Adrenal gland (tissue), 5 donors: ENCODE measurements around the gene GANC.
"Not testable (repeated sequence)": the region's sequence is repeated elsewhere in the genome, so short reads cannot be mapped to it uniquely, and the experiment has no call there.

Experiments used
- POLR2A ChIP-seq, 2 donors: fragments of 450-650 bp; IDR thresholded peaks; one replicate each; pipeline ENCODE4 v1.6.1; 2017; ENCODE audit warnings: antibody characterized with exemption in 2 of 2, mild to moderate bottlenecking in 2 of 2, moderate library complexity in 1 of 2
- TF ChIP-seq, protein P1 (sequence below), 6 experiments: fragments of 450-650 bp in 4 of 6; fragments of 200-600 bp in 2 of 6; sonication (generic) in 1 of 6; IDR thresholded peaks; 1 replicate in 5 of 6; 2 replicates in 1 of 6; pipeline versions ENCODE4 v1.5.1 to v1.8.0; 2016 to 2021; ENCODE audit warnings: antibody characterized with exemption in 6 of 6, mild to moderate bottlenecking in 2 of 6, moderate library complexity in 1 of 6
- donor health status: DM: no; HTN: no; CAD: no.

DNA sequence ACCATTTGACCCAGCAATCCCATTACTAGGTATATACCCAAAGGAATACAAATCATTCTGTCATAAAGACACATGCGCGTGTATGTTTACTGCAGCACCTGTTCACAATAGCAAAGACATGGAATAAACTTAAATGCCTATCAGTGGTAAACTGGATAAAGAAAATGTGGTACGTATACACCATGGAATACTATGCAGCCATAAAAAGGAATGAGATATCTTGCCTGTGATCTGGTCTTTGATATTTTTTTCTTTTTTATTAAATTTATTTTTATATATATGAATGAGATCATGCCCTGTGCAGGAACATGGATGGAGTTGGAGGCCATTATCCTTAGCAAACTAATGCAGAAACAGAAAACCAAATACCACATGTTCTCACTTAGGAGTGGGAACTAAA, 64.1 kb downstream of the GANC start:
- TF ChIP-seq, protein P1, sequence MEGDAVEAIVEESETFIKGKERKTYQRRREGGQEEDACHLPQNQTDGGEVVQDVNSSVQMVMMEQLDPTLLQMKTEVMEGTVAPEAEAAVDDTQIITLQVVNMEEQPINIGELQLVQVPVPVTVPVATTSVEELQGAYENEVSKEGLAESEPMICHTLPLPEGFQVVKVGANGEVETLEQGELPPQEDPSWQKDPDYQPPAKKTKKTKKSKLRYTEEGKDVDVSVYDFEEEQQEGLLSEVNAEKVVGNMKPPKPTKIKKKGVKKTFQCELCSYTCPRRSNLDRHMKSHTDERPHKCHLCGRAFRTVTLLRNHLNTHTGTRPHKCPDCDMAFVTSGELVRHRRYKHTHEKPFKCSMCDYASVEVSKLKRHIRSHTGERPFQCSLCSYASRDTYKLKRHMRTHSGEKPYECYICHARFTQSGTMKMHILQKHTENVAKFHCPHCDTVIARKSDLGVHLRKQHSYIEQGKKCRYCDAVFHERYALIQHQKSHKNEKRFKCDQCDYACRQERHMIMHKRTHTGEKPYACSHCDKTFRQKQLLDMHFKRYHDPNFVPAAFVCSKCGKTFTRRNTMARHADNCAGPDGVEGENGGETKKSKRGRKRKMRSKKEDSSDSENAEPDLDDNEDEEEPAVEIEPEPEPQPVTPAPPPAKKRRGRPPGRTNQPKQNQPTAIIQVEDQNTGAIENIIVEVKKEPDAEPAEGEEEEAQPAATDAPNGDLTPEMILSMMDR (IDR thresholded peaks at IDR 0.05), result not testable (repeated sequence)
- TF ChIP-seq POLR2A (IDR thresholded peaks at IDR 0.05), result not testable (repeated sequence)
